DMS53 (cell line): ENCODE data around the gene ALDH3B2.

ENCODE experiments used
- DNase-seq: peaks from one replicate; lab custom pipeline; 2025; lab: John Stamatoyannopoulos, UW

ALDH3B2 gene

GRCh38 chr11:67613960-67614715, 60.3 kb downstream of the ALDH3B2 start:
- DNase-seq, result peak; percentile 76

- peak; percentile 61 for DNase-seq
These were observed 61.0 kb downstream of the ALDH3B2 start for GRCh38 chr11:67613313-67613959.

GRCh38 chr11:67612751-67613150, 61.7 kb downstream of the ALDH3B2 start:
- DNase-seq, result no peak
